Right hindlimb (tissue), 1 donor: ENCODE measurements around the gene DENND1C.

Experiments
- DNase-seq: peaks from one replicate; pipeline ENCODE4 v3.0.0-alpha.2; 2018

DENND1C gene, protein sequence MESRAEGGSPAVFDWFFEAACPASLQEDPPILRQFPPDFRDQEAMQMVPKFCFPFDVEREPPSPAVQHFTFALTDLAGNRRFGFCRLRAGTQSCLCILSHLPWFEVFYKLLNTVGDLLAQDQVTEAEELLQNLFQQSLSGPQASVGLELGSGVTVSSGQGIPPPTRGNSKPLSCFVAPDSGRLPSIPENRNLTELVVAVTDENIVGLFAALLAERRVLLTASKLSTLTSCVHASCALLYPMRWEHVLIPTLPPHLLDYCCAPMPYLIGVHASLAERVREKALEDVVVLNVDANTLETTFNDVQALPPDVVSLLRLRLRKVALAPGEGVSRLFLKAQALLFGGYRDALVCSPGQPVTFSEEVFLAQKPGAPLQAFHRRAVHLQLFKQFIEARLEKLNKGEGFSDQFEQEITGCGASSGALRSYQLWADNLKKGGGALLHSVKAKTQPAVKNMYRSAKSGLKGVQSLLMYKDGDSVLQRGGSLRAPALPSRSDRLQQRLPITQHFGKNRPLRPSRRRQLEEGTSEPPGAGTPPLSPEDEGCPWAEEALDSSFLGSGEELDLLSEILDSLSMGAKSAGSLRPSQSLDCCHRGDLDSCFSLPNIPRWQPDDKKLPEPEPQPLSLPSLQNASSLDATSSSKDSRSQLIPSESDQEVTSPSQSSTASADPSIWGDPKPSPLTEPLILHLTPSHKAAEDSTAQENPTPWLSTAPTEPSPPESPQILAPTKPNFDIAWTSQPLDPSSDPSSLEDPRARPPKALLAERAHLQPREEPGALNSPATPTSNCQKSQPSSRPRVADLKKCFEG

DNA sequence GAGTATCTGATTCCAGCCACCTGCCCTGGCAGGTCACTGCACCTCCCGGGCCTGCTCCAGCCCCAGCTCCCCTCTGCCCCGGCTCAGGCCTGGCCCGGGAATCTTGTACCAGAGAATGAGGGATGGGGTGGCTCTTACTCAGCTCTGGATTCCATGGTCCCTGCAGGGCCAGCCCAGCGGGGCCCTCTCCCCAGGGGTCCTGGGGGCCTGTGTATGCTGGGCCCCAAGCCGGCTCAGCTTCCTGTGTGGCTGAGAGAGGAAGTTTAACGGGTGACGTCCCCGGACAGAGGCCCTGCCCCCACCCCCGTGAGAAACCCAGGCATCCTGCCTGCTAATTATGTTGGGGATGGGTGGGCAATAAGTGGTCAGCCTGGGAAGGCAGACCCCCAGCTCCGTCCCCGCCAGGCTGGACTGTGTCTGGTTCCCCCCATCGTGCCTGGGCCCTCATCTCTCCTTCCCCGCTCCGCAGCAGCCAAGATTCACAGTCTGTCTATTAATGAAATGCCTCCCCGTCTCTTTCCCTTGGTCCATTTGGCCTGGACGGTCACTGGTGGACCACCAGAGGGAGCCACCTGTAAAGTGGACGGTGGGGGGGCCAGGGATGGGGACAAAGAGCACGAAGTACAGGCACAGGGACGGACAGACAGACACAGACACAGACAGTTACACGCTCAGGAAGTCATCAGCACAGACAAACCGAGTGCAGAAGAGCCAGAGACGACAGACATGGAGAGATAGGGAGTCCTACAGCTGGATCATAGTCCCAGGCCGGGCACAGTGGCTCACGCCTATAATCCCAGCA lies at the start of gene DENND1C:
TSS of gene DENND1C (minus strand) at position 247 of the 802 bp plus-strand sequence. CDS start at position 155, 92 bp downstream.
- DNase-seq, result no peak

DNA sequence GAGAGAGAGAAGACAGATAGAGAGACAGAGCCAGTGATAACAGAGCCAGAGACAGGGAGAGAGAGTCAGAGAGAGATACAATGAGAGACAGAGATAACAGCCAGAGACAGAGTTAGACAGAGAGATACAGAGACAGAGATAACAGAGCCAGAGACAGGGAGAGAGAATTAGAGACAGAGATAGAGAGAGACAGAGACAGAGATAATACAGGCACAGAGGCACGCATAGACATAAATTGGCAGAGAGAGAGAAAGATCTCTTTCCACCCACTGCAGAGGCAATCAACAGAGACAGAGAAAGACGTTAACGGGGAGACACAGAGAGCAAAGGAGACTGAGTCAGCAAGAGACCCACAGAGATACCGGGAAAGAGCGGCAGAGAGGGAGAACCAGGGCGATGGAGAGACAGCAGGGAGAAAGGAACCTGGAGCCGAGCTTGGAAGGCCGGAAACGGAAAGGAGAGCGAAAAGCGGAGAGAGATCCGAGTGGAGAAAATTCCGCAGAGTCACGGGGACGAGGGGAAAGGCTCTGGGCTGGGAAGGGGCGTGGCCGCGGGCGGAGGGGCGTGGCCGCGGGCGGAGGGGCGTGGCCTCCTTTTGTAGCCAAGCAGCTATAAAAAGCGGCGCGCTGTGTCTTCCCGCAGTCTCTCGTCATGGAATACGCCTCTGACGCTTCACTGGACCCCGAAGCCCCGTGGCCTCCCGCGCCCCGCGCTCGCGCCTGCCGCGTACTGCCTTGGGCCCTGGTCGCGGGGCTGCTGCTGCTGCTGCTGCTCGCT lies 49.0 kb upstream of the DENND1C start, which contains the start of gene TNFSF9:
TSS of gene TNFSF9 (plus strand) at position 641 of the 777 bp plus-strand sequence. CDS start at position 652, 11 bp downstream.
- DNase-seq, result peak; percentile 95

DNA sequence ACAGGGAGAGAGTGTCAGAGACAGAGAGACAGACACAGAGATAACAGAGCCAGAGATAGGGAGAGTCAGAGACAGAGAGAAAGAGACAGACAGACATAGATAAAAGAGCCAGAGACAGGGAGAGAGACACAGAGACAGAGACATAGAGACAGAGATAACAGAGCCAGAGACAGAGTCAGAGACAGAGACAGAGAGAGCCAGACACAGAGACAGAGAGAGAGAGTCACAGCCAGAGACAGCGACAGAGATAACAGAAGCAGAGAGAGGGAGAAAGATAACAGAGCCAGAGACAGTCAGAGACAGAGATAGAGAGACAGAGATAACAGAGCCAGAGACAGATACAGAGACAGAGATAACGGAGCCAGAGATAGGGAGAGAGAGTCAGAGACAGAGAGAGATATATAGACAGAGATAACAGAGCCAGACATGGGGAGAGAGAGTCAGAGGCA lies 48.4 kb upstream of the DENND1C start:
- DNase-seq, result no peak

DNA sequence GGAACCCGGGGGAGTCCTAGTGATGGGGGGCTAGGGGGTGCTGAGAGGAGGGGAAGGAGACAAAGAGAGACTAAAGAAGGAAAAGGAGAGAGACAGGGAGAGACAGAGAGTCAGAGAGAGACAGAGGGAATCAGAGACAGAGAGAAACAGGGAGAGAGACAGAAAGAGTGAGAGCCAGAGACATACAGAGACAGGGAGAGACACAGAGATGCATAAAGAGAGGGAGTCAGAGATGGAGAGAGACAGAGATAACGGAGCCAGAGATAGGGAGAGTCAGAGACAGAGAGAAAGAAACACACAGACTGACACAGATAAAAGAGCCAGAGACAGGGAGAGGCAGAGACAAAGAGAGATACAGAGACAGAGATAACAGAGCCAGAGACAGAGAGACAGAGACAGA lies 47.8 kb upstream of the DENND1C start:
- no peak for DNase-seq

DNA sequence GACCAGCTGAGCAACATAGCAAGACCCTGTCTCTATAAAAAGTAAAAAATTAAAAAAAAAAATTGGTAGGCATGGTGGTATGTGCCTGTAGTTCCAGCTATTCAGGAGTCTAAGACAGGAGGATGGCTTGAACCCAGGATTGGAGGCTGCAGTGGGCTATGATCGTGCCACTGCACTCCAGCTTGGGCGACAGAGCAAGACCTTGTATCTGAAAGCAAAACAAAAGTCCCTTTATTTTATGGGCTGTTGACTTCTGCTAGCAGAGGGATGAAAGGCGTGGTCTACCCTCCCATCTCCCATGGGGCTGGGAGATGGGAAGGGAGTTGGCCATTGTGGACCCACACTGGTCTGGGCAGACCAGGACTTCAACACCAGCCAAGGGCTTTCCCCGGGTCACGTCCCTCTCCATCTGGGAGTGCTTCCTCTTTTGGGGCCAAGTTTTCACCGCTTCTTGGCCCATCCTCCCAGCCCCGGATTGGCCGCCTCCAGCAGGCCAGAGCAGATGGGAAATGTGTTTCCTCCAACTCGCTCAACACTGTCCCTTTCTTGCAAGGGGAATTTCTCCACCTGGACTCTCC lies 47.0 kb upstream of the DENND1C start:
- DNase-seq, result peak; percentile 75

DNA sequence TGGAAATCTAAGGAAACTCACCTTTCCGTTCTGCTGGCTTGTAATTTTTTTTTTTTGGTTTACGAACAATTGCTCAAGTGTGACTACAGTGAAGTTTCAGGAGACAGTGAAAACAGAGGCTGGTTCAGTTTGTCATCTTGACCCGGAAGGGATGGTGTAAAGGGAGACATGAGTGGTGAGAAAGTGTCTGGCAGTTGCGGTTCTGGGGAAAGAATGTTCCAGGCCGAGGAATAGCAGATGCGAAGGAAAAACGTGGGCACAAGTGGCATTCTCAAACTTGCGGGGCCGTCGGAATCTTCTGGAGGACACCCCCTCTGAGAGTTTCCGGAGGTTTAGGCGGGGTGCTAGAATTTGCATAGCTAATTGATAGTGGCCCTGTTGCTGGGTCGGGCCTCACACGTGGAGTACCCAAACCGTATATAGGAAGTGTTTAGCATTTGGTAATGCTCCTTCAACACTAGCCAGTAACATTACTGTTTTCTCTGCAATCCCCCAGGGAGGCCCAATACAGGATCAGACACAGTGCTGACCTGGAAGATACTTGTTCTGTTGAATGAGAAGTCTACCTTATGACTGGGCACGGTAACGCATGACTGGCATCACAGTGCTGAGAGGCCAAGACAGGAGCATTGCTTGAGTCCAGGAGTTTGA lies 46.4 kb upstream of the DENND1C start:
- DNase-seq, result no peak

DNA sequence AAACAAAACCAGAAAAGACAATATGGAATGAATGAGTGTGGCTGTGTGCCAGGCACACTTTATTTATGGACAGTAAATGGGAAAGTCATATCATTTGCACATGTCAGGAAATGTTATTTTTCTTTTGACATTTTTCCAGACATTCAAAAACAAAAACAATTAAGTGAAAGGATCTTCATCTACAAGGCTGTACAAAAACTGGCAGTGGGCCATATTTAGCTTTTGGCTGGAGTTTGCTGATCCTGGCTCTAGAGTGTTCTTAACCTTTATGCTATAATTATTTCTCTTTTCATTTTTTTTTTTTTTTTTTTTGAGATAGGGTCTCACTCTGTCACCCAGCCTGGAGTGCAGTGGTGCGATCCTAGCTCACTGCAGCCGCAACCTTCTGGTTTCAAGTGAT lies 42.7 kb upstream of the DENND1C start:
- DNase-seq, result no peak

DNA sequence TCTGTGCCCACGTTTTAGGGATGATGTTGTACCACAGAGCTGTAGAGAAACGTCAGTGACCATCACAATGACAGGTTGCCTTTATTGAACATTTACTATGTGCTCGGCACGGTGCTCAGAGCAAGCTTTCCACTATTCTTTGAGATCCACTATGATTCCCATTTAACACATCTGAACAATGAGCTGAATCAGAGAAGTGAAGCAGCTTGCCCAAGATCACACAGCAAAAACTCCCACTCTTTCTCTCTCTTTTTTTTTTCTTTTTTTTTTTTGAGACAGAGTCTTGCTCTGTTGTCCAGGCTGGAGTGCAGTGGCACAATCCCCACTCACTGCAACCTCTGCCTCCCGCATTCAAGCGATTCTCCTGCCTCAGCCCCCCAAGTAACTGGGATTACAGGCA lies 41.1 kb upstream of the DENND1C start:
- no peak for DNase-seq

DNA sequence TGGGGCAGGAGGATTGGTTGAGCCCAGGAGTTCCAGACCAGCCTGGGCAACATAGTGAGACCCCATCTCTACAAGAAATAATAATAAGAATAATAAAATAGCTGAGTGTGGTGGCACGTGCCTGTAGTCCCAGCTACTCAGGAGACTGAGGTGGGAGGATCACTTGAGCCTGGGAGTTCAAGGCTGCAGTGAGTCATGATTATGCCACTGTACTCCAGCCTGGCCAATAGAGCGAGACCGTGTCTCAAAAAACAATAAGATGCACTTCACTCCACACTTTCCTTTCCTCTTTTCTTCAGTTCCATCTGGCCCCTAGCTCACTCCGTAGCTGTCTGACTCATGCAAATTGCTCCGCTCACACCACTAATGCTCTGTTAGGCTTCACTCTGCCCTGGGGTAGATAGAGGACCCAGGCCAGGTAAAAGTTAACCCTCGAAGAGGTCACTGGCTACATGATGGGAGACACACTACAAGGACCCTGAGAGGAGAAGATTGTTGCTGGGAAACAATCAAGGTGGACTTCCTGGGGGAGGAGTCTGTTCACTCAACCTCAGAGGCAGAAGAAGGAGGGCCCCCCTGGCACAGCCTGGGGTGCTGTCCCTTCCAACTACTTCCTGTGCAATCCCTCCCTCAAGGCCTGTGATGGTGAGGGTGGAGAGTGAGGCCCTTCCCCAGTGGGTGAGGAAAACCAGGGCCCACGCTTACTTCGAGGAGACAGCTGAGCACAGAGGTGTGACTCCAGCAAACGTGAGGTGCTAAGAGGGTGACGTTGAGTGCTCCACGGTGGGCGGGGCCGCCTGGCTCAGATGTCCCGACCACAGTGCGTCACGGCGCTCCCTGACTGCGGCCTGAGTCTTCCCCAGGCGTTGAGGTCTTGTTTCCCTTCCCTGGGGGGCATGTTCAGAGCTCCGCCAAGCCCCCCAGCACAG lies 40.4 kb upstream of the DENND1C start:
- no peak for DNase-seq

DNA sequence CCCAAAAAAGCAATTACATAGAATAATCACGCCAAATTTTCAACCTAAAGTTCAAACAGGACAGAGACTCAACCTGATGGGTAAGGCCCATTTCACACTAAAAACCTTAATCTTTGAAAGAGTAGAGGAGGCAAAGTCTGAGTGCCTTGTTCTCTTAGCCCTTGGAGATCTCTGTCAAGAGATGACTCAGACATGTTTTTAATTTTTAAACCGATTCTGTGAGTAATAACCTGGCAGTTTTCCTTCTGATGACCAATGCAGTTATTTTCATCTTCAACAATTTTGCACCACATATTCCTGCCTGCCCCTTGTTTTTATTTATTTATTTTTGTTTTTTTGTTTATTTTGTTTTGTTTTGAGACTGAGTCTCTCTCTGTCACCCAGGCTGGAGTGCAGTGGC lies 37.7 kb upstream of the DENND1C start:
- DNase-seq, result no peak

DNA sequence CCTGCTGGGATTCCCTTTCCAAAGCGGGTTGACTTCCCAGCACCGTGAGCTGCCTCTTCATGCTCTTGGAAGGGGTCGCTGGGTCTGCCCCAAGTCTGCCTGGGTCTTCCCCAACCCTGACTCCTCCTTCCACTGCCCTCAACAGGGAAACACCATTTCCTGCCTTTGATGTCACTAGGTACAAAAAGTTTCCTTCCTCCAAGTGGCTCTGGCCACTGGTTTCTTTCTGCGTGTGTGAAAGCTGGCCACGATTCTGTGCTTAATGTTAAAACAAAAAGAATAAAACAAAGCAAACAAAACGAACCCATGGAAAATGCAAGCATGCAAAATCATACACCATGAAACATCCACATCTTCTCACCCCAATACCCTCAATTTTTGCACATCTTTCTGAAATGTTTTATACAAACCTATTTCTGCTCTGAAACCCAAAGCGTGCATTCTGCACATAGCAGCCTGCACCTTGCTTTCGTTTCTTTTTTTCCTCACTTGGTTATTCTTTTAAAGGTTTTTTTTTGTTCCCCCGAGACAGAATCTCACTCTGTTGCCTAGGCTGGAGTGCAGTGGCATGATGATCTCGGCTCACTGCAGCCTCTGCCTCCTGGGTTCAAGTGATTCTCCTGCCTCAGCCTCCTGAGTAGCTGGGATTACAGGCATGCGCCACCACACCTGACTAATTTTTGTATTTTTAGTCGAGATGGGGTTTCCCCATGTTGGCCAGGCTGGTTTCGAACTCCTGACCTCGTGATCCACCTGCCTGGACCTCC lies 36.7 kb upstream of the DENND1C start:
- DNase-seq, result no peak

DNA sequence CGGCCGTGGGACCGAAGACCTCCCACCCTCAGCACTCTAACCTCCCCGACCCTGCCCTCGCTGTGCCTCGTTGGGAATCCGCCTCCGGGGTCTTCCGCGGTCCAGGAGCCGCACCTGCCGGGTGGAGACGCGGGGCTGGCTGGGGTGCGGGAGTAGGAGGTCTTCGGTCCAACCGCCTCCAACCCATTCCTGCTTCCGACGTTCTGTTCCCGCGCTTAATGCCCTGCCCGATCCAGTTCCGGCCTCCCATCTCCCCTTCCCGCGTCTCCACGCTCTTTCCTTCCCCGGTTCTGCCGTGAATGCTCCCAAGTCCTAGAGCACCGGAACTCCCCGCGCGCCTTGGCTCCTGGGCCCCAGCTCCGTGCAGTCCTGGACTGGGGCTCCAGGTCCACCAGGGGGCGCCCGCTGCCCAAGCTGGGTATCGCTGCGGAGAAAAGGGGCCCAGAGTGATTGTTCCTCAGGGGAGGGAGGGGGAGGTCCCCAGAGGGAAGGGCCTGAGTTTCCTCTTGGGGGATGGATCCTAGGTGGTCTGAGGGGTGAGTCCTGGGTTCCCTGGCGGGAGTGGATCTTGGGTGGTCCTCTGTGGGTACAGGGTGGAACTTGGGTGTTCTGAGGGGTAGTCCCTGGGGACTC lies 35.2 kb upstream of the DENND1C start:
- peak; percentile 88 for DNase-seq

DNA sequence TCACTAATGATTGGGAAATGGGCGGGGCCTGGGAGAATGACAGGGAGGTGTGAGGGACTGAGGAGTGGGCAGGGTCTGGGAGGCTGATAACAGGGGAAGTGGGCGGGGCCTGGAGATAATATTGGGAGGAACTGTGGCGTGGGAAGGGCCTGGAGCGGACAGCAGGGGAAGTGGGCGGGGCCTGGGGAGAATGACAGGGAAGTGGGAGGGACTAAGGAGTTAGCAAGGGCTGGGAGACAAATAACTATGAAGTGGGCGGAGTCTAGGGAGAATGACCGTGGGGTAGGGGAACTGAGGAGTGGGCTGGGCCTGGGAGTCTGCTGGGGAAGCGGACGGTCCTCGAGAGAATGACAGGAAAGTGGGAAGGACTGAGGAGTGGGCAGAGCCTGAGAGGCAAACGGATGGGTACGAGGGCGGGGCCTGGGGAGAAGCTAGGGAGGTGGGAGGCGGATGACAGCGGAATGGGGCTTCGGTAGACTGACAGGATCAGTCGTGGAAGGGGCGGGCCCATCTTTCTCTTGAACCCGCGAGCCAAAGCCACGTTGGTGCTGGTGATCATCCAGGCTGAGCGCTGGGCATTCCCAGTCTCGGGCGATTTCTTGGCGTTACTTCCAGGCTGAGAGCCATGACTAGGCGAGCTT lies 34.6 kb upstream of the DENND1C start:
- DNase-seq, result peak; percentile 92

DNA sequence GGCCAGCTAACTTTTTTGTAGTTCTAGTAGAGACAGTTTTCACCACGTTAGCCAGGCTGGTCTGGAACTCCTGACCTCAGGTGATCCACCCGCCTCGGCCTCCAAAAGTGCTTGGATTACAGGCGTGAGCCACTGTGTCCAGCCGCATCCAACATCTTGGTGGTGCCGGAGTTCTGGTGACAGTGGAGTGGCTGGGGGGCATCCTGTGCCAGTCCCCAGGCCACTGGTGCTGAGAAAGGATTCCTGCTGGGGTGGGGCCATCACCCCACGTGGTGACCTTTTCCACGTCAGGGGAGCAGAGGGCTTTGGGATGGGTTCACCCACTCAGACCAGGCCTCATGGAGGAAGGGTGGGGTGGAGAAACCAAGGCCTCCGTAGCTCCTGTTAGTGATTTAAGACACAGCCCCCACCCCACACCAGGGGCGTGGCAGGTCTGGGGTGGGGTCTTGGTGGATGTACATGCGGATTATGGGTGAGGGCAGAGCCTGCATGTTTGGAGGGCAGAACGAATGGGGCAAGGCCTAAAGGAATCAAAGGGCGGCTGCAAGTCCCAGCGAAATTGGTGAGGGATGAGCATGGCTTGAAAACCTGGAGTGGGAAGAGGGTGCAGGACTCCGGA lies 33.4 kb upstream of the DENND1C start:
- DNase-seq, result no peak

DNA sequence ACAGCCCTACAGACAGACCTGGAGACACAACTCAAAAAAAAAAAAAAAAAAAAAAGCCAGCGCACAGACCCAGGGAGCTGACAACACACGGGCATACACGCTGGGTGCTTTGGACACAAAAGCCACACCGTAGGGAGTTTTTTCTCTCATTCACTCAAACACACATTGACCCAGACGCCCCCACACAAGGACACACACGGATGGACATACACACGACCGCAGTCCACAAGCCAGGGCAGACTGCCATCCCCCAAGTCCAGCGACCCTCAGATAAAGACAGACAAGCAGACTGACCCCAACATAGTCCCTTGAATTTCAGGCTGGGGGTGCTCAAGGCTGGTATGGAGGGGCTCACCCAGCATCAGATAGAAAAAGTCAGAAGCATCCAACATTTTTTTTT lies 32.5 kb upstream of the DENND1C start:
- no peak for DNase-seq

DNA sequence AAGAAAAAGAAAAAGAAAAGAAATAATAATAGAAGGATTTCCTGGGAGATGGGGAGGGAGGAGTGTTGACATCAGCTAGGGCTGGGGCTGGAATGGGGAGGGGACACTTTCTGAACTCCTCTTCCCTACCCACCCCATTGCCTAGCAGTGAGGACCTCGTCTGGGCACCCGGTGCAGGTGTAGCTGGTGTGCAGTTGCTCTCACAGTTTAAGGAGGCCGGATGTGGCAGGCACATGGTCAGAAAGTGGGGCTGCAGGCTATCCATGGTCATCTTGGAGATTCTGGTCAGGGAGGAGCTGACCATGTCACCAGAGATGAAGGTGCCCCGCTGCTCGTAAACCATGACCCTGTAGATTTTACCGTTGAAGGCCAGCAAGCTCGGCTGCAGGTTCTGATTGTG lies 29.0 kb upstream of the DENND1C start:
- no peak for DNase-seq

DNA sequence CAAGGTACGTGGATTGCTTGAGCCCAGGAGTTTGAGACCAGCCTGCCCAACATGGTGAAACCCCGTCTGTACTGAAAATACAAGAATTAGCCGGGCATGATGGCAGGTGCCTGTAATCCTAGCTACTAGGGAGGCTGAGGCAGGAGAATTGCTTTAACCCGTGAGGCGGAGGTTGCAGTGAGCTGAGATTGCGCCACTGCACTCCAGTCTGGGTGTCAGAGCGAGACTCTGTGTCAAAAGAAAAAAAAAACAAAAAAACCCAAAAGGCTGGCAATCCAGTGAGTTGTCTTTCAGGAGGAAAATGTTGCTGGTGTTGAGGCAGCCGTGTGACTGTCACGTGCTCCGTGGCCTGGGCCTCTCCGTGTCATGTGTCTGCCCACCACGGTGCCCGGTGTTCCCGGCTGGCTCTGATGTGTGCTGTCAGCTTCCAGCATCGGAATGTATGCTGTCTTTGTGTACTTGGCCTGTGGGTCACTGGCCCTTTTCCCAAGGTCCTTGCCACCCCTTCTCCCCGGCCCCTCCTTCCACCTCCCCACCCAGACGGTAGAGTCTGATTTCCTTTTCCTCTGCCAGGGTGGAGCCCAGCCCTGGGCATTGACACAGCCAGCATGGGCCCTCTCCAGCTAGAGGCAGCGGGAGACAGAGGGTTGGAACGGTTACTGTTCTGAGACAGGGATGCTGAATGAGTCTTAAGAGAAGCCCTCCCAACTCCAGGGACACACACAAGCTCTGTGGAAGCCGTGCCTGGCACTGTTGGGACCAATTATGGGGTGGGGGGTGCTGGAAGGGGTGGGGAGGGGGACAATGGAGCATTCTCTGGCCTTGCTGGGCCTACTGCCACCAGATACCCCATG lies 27.8 kb upstream of the DENND1C start:
- DNase-seq, result no peak
